H1 (cell line): ENCODE results near the gene AFF4. TPM values are rescaled to one million over a fixed set of nuclear protein-coding genes. Genes with fewer than 3 reads are reported as not detected.

ENCODE experiments used
- CTCF ChIA-PET: fragments of 300-600 bp; sonication (Branson Sonifier 250); formaldehyde crosslinking; loops from one replicate; lab custom pipeline; 2021; ENCODE audit not compliant: partially characterized antibody; lab: Charles Lee
- POLR2A ChIA-PET: fragments of 300-600 bp; sonication (Branson Sonifier 250); formaldehyde crosslinking; loops from one replicate; lab custom pipeline; 2021; ENCODE audit warnings: inconsistent platforms; ENCODE audit not compliant: partially characterized antibody; lab: Charles Lee
- DNase-seq, 2 experiments: peaks; one replicate each; pipeline versions ENCODE4 v3.0.0 to v3.0.0-alpha.2; 2010 to 2022; ENCODE audit warnings: low spot score in 2 of 2, low read depth in 1 of 2, mixed read lengths in 1 of 2
- FAIRE-seq: peaks from 2 replicates; lab custom pipeline; 2011; peaks lifted over from hg19 to GRCh38; lab: Jason Lieb, UNC
- H2AFZ ChIP-seq: 2 replicates; pipeline ENCODE4 v1.8.1; 2012; ENCODE audit warnings: low read length, inconsistent platforms
- H2AK5ac ChIP-seq: 2 replicates; pipeline ENCODE4 v1.6.1; 2013; ENCODE audit warnings: low read depth, low read length
- H2BK120ac ChIP-seq: replicated peaks from 2 replicates; pipeline ENCODE3; 2013; ENCODE audit warnings: low read depth, low read length, inconsistent platforms
- H2BK12ac ChIP-seq: 2 replicates; pipeline ENCODE4 v1.6.1; 2013; ENCODE audit warnings: low read depth, low read length
- H2BK15ac ChIP-seq: 2 replicates; pipeline ENCODE4 v1.6.1; 2013; ENCODE audit warnings: low read length
- H2BK20ac ChIP-seq: 2 replicates; pipeline ENCODE4 v1.6.1; 2013; ENCODE audit warnings: low read length
- H2BK5ac ChIP-seq: 2 replicates; pipeline ENCODE4 v1.6.1; 2013; ENCODE audit warnings: low read depth, low read length
- H3K14ac ChIP-seq: 2 replicates; pipeline ENCODE4 v1.6.1; 2013; ENCODE audit warnings: inconsistent platforms; ENCODE audit not compliant: insufficient read length
- H3K18ac ChIP-seq: 2 replicates; pipeline ENCODE4 v1.6.1; 2013; ENCODE audit warnings: low read length; ENCODE audit errors: extremely low read depth
- H3K23ac ChIP-seq: 2 replicates; pipeline ENCODE4 v1.6.1; 2013; ENCODE audit warnings: inconsistent platforms; ENCODE audit not compliant: insufficient read length
- H3K23me2 ChIP-seq: 2 replicates; pipeline ENCODE4 v1.6.1; 2013; ENCODE audit warnings: low read depth, low read length
- H3K27ac ChIP-seq: 2 replicates; pipeline ENCODE4 v1.6.1; 2011; ENCODE audit warnings: low read depth, low read length, inconsistent platforms
- H3K27me3 ChIP-seq, 4 experiments: replicated peaks in 1 of 4; 1 replicate in 1 of 4; 2 replicates in 3 of 4; pipeline versions ENCODE4 v1.6.1 to v1.8.1; 2011 to 2013; ENCODE audit warnings: low read length in 3 of 4, mild to moderate bottlenecking in 3 of 4, inconsistent platforms in 2 of 4, mixed read lengths in 2 of 4, moderate library complexity in 1 of 4; ENCODE audit not compliant: control insufficient read depth in 3 of 4, insufficient read depth in 3 of 4; ENCODE audit errors: extremely low read depth in 1 of 4
- H3K36me3 ChIP-seq, 4 experiments: 2 replicates each; pipeline versions ENCODE4 v1.6.1 to v1.8.1; 2011 to 2013; ENCODE audit warnings: mild to moderate bottlenecking in 4 of 4, low read length in 3 of 4, moderate library complexity in 2 of 4, control low read depth in 1 of 4, inconsistent platforms in 1 of 4; ENCODE audit not compliant: insufficient read depth in 4 of 4, control insufficient read depth in 2 of 4
- H3K4ac ChIP-seq: replicated peaks from 2 replicates; pipeline ENCODE3; 2013; ENCODE audit warnings: low read length, low read depth, mixed read lengths, inconsistent platforms; ENCODE audit not compliant: insufficient read length
- H3K4me1 ChIP-seq, 4 experiments: replicated peaks in 1 of 4; 1 replicate in 1 of 4; 2 replicates in 3 of 4; pipeline versions ENCODE4 v1.6.1 to v1.8.1; 2011 to 2013; ENCODE audit warnings: low read length in 3 of 4, inconsistent platforms in 2 of 4, mixed read lengths in 1 of 4; ENCODE audit not compliant: insufficient read depth in 4 of 4, control insufficient read depth in 3 of 4
- H3K4me2 ChIP-seq, 2 experiments: 2 replicates each; pipeline versions ENCODE4 v1.6.1 to v1.8.1; 2011 to 2013; ENCODE audit warnings: low read depth in 2 of 2, low read length in 2 of 2, control low read depth in 1 of 2, inconsistent platforms in 1 of 2, mild to moderate bottlenecking in 1 of 2; ENCODE audit not compliant: insufficient read depth in 1 of 2
- H3K4me3 ChIP-seq, 4 experiments: fragments of 200-600, 300-600 bp in 1 of 4; sonication (generic), shearing (Covaris generic), sonication (Bioruptor Twin) in 1 of 4; 2 replicates each; pipeline versions ENCODE4 v1.5.1 to v1.8.1; 2011 to 2016; ENCODE audit warnings: low read length in 4 of 4, low read depth in 3 of 4, control low read depth in 2 of 4, inconsistent platforms in 2 of 4, mild to moderate bottlenecking in 2 of 4, mixed read lengths in 1 of 4, moderate library complexity in 1 of 4; ENCODE audit not compliant: insufficient read depth in 2 of 4; ENCODE audit errors: extremely low read depth in 1 of 4
- H3K56ac ChIP-seq: replicated peaks from 2 replicates; pipeline ENCODE3; 2013; ENCODE audit warnings: low read depth, mild to moderate bottlenecking, mixed read lengths, low read length, inconsistent platforms; ENCODE audit not compliant: insufficient read length
- H3K79me1 ChIP-seq: 2 replicates; pipeline ENCODE4 v1.6.1; 2013; ENCODE audit warnings: low read depth, low read length, control low read depth
- H3K79me2 ChIP-seq, 2 experiments: 2 replicates each; pipeline versions ENCODE4 v1.6.1 to v1.8.1; 2012 to 2013; ENCODE audit warnings: low read length in 2 of 2, mild to moderate bottlenecking in 2 of 2, inconsistent platforms in 1 of 2; ENCODE audit not compliant: insufficient read depth in 2 of 2, control insufficient read depth in 1 of 2
- H3K9ac ChIP-seq, 4 experiments: replicated peaks in 1 of 4; 1 replicate in 1 of 4; 2 replicates in 3 of 4; pipeline versions ENCODE4 v1.6.1 to v1.8.1; 2011 to 2013; ENCODE audit warnings: low read depth in 3 of 4, low read length in 3 of 4, control low read depth in 2 of 4, mild to moderate bottlenecking in 2 of 4, moderate library complexity in 2 of 4, inconsistent platforms in 1 of 4; ENCODE audit errors: extremely low read depth in 1 of 4
- H3K9me3 ChIP-seq, 2 experiments: 2 replicates each; pipeline versions ENCODE4 v1.6.1 to v1.8.1; 2012 to 2013; ENCODE audit warnings: mild to moderate bottlenecking in 2 of 2, moderate library complexity in 2 of 2, control low read depth in 1 of 2, inconsistent platforms in 1 of 2, low read depth in 1 of 2, low read length in 1 of 2, mixed read lengths in 1 of 2; ENCODE audit not compliant: insufficient read depth in 2 of 2
- H4K20me1 ChIP-seq, 2 experiments: replicated peaks in 1 of 2; 2 replicates each; pipeline versions ENCODE3 to v1.8.1; 2011 to 2013; ENCODE audit warnings: inconsistent platforms in 2 of 2, low read length in 2 of 2, mild to moderate bottlenecking in 1 of 2; ENCODE audit not compliant: insufficient read depth in 2 of 2, control insufficient read depth in 1 of 2
- H4K5ac ChIP-seq: 2 replicates; pipeline ENCODE4 v1.6.1; 2013; ENCODE audit warnings: low read length, low read depth, mixed read lengths, inconsistent platforms; ENCODE audit not compliant: insufficient read length
- H4K8ac ChIP-seq: 2 replicates; pipeline ENCODE4 v1.8.0; 2013; ENCODE audit warnings: mild to moderate bottlenecking, moderate library complexity, low read length, inconsistent platforms; ENCODE audit not compliant: insufficient read depth; ENCODE audit errors: extremely low read depth
- H4K91ac ChIP-seq: replicated peaks from 2 replicates; pipeline ENCODE3; 2013; ENCODE audit warnings: low read length, mixed read lengths, inconsistent platforms; ENCODE audit not compliant: insufficient read length
- ASH2L ChIP-seq: fragments of 200-600, 300-600 bp; sonication (generic); IDR thresholded peaks from one replicate; pipeline ENCODE4 v1.7.1; 2017; ENCODE audit warnings: low read length
- EGR1 ChIP-seq: IDR thresholded peaks from 2 replicates; pipeline ENCODE4 v1.6.1; 2011; ENCODE audit warnings: low read depth, low read length, borderline replicate concordance
- GTF2F1 ChIP-seq: IDR thresholded peaks from 2 replicates; pipeline ENCODE4 v1.6.1; 2012; ENCODE audit warnings: low read depth, low read length, improper control_type of control experiment, borderline replicate concordance
- POLR2A ChIP-seq, 2 experiments: IDR thresholded peaks; 1 replicate in 1 of 2; 2 replicates in 1 of 2; pipeline ENCODE4 v1.6.1; 2011; ENCODE audit warnings: low read depth in 2 of 2, low read length in 2 of 2, mild to moderate bottlenecking in 2 of 2; ENCODE audit errors: control extremely low read depth in 1 of 2
- POU5F1 ChIP-seq: IDR thresholded peaks from 2 replicates; pipeline ENCODE4 v1.6.1; 2011; ENCODE audit warnings: low read depth, mild to moderate bottlenecking, low read length, moderate library complexity
- RBBP5 ChIP-seq: IDR thresholded peaks from 2 replicates; pipeline ENCODE4 v1.7.1; 2012; ENCODE audit warnings: low read depth, mild to moderate bottlenecking, inconsistent platforms, low read length, moderate library complexity, borderline replicate concordance
- RFX5 ChIP-seq: IDR thresholded peaks from 2 replicates; pipeline ENCODE4 v1.6.1; 2011; ENCODE audit warnings: low read depth, low read length, improper control_type of control experiment, borderline replicate concordance
- SIN3A ChIP-seq, 2 experiments: IDR thresholded peaks in 1 of 2; conservative IDR thresholded peaks in 1 of 2; 2 replicates each; pipeline ENCODE4 v1.6.1; 2011 to 2012; ENCODE audit warnings: low read length in 2 of 2, improper control_type of control experiment in 1 of 2, low read depth in 1 of 2, mild to moderate bottlenecking in 1 of 2
- SP4 ChIP-seq: IDR thresholded peaks from 2 replicates; pipeline ENCODE4 v1.6.1; 2012; ENCODE audit warnings: low read length, inconsistent platforms
- YY1 ChIP-seq: IDR thresholded peaks from 2 replicates; pipeline ENCODE4 v1.6.1; 2011; ENCODE audit warnings: low read depth, mild to moderate bottlenecking, low read length
- WGBS, 2 experiments: shearing (Covaris generic) in 1 of 2; methylation state at CpG; one replicate each; pipeline versions ENCODE4 v1.1.6 to v1.1.7; 2013 to 2015; ENCODE audit warnings: low lambda C conversion rate in 2 of 2, mixed read lengths in 2 of 2, inconsistent platforms in 1 of 2, low coverage in 1 of 2, missing lambda C conversion rate in 1 of 2; ENCODE audit not compliant: insufficient replicate concordance in 2 of 2, insufficient coverage in 1 of 2, insufficient read length in 1 of 2; ENCODE audit errors: extremely low coverage in 1 of 2, missing lambda C conversion rate in 1 of 2; 5-methylcytosine and 5-hydroxymethylcytosine counted together
- polyA plus RNA-seq, 7 experiments: library from polyadenylated mRNA; depleted of rRNA in 3 of 7; stranded (reverse) in 5 of 7; unstranded in 2 of 7; fragments of >200 nt in 5 of 7; fragments of 200-250 nt in 2 of 7; gene quantifications; 1 replicate in 5 of 7; 2 replicates in 1 of 7; 4 replicates in 1 of 7; pipeline versions ENCODE4 v1.2.1 to v1.2.3, GENCODE V29; 2011 to 2013; ENCODE audit warnings: missing spikeins in 2 of 7, mixed read lengths in 2 of 7
- total RNA-seq: library from RNA; stranded (reverse); fragmentation: NEBNext Ultra II Directional; extraction: Animal tissue kit (Norgen Biotek cat#: 25700); gene quantifications from 2 replicates; pipeline ENCODE4 v1.2.1, GENCODE V29; 2021
- TF ChIP-seq, protein P1 (sequence below), 3 experiments: IDR thresholded peaks; 1 replicate in 2 of 3; 2 replicates in 1 of 3; pipeline versions ENCODE4 v1.5.1 to v1.6.1; 2011; ENCODE audit warnings: low read length in 3 of 3, mild to moderate bottlenecking in 3 of 3, inconsistent platforms in 2 of 3, low read depth in 1 of 3, moderate library complexity in 1 of 3; ENCODE audit not compliant: insufficient read depth in 1 of 3; ENCODE audit errors: control extremely low read depth in 1 of 3

The AFF4 gene
- total and polyA plus RNA-seq, 2 of the 8 experiments (the other 6 are each of a cell fraction or from before 2014, with no cell fraction given) = 12.0 to 61.4 TPM

DNA sequence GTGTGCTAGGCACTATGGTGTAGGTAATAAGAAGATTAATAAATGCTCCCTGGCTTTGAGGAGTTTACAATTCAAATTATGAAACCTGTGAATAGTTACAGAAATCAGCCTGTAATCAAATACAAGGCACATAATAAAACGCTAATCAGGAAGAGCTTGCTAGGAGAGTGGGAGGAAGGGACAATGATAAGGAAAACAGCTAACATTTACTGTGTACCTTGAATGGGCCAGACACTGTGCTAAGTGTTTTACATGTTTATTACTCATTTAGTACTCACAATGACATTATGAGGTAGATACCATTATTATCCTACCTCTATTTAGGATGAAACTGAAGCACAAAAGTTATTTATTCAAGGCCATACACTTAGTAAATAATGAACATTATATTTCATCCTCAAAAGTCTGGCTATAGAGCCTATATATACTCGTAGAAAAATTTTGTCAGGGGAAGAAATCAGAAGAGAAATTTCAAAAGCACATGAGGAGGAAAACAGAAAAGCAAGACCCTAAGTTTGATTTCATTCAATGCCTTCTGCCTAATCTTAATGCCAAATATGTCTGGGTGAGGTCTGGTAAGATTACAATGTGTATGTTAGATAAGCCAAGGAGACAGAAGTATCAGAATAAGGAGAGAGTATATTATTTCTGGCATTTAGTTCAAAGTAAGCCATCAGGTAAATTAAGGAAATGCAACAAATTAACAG, 35.9 kb downstream of the AFF4 start:
- no peak overlapping the region for H3K4ac ChIP-seq
- no peak overlapping the region for H2BK120ac ChIP-seq
- H4K20me1 ChIP-seq = peaks cover 0 to 2% of the 10 kb centered on the region in 2 experiments
- H3K23ac ChIP-seq = no peak overlapping the region
- peaks cover 8 to 61% (median 24%) of the 10 kb centered on the region in 4 experiments for H3K36me3 ChIP-seq
- H3K4me1 ChIP-seq = no peaks in the 10 kb centered on the region
- no peak overlapping the region for H3K56ac ChIP-seq
- H3K9me3 ChIP-seq = no peaks in the 10 kb centered on the region
- no peak overlapping the region for H3K27ac ChIP-seq
- no peaks in the 10 kb centered on the region; the same call in 1 of the 2 replicates for H3K23me2 ChIP-seq
- H3K27me3 ChIP-seq = no peaks in the 10 kb centered on the region
- H2AFZ ChIP-seq = no peak overlapping the region
- H3K14ac ChIP-seq = no peak overlapping the region
- H4K91ac ChIP-seq = no peak overlapping the region
- H4K8ac ChIP-seq = no peak overlapping the region
- no peak overlapping the region for H2AK5ac ChIP-seq
- ChIA-PET CTCF (interaction anchor here (0.6 to 0.7 kb wide), 2 partner anchors 20 to 590 kb away, joined by 3 read pairs; no protein-coding TSS in a partner anchor), POLR2A (interaction anchor here (0.7 kb wide), 1 partner anchor 9 kb away, joined by 3 read pairs; no protein-coding TSS in a partner anchor)
- H3K79me1 ChIP-seq = no peaks in the 10 kb centered on the region; the same call in 1 of the 2 replicates
- no peak overlapping the region for H3K4me2 ChIP-seq
- no peaks in the 10 kb centered on the region; a peak in 1 of 4 replicates for H3K79me2 ChIP-seq
- FAIRE-seq (peak; percentile 28), DNase-seq (no peak)
- no peak overlapping the region for H2BK20ac ChIP-seq
- no peak overlapping the region for H3K9ac ChIP-seq
- H3K4me3 ChIP-seq = no peak overlapping the region
- no peak overlapping the region for H2BK5ac ChIP-seq
- no peak overlapping the region for H2BK15ac ChIP-seq
- no peak overlapping the region for H2BK12ac ChIP-seq
- no peak overlapping the region for H4K5ac ChIP-seq
- 91% methylated on average over 2 of the region's 2 CpGs; no CpG with 5 or more reads in 1 of the 2 experiments for WGBS, 2 experiments
- H3K18ac ChIP-seq = no peak overlapping the region
- TF ChIP-seq EGR1 = no peak
- no peak for TF ChIP-seq GTF2F1
- no peak for TF ChIP-seq POLR2A (IDR thresholded peaks at IDR 0.05; ENCODE audit: control extremely low read depth in 1 of 2, low read depth in 2 of 2, low read length in 2 of 2)
- no peak for TF ChIP-seq RFX5
- TF ChIP-seq RBBP5 = no peak
- no peak for TF ChIP-seq YY1
- TF ChIP-seq SP4 = no peak
- no peak for TF ChIP-seq POU5F1
- TF ChIP-seq, protein P1, sequence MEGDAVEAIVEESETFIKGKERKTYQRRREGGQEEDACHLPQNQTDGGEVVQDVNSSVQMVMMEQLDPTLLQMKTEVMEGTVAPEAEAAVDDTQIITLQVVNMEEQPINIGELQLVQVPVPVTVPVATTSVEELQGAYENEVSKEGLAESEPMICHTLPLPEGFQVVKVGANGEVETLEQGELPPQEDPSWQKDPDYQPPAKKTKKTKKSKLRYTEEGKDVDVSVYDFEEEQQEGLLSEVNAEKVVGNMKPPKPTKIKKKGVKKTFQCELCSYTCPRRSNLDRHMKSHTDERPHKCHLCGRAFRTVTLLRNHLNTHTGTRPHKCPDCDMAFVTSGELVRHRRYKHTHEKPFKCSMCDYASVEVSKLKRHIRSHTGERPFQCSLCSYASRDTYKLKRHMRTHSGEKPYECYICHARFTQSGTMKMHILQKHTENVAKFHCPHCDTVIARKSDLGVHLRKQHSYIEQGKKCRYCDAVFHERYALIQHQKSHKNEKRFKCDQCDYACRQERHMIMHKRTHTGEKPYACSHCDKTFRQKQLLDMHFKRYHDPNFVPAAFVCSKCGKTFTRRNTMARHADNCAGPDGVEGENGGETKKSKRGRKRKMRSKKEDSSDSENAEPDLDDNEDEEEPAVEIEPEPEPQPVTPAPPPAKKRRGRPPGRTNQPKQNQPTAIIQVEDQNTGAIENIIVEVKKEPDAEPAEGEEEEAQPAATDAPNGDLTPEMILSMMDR (IDR thresholded peaks at IDR 0.05; ENCODE audit: control extremely low read depth in 1 of 3, insufficient read depth in 1 of 3, low read depth in 1 of 3, low read length in 3 of 3) = no peak
- no peak for TF ChIP-seq ASH2L
- TF ChIP-seq SIN3A (conservative IDR thresholded peaks at IDR 0.05 in 1 of 2, IDR thresholded peaks at IDR 0.05 in 1 of 2; ENCODE audit: low read depth in 1 of 2, low read length in 2 of 2) = no peak
